HCT116 (cell line): ENCODE results near the gene NR6A1. TPM values are rescaled to one million over a fixed set of nuclear protein-coding genes. Genes with fewer than 3 reads are reported as not detected.

Experiments
- ATAC-seq: fragments of 200-7000 bp; cut with Tn5 transposase; 2 replicates; pipeline ENCODE4 v1.9.1; 2020; ENCODE audit warnings: mild to moderate bottlenecking, moderate library complexity
- BruUV-seq: library from RNA; stranded (reverse); fragments of 400-500 nt; replicated peaks from 2 replicates; lab custom pipeline; 2021; lab: Mats Ljungman, UMichigan
- CTCF ChIA-PET: fragments of 300-600 bp; sonication (Branson Sonifier 250); formaldehyde crosslinking; loops from one replicate; lab custom pipeline; 2021; ENCODE audit warnings: antibody characterized with exemption; lab: Charles Lee
- POLR2A ChIA-PET: fragments of 300-600, 350-600 bp; sonication (Branson Sonifier 250); formaldehyde crosslinking; loops from one replicate; lab custom pipeline; 2021; ENCODE audit warnings: antibody characterized with exemption; lab: Charles Lee
- RAD21 ChIA-PET, 2 experiments: fragments of 300-600 bp; sonication (Branson Sonifier 250); formaldehyde crosslinking; loops; one replicate each; lab custom pipeline; 2023; ENCODE audit warnings: low total read pairs in 2 of 2; ENCODE audit not compliant: uncharacterized antibody in 2 of 2, unreplicated experiment in 2 of 2, low non-redundant PET in 1 of 2; lab: Charles Lee
- DNase-seq: peaks from one replicate; pipeline ENCODE4 v3.0.0-alpha.2; 2010; ENCODE audit warnings: low read depth, low spot score
- H2AFZ ChIP-seq: fragments of 200-600 bp; shearing (Covaris generic), sonication (generic); 2 replicates; pipeline ENCODE4 v1.6.1; 2017; ENCODE audit warnings: low read depth, mixed run types, mixed read lengths, antibody characterized with exemption, low read length; ENCODE audit not compliant: poor library complexity, severe bottlenecking
- H3K27ac ChIP-seq: 2 replicates; pipeline ENCODE4 v1.5.1; 2012; ENCODE audit warnings: low read depth, low read length
- H3K27me3 ChIP-seq: fragments of 200-600 bp; sonication (generic); 2 replicates; pipeline ENCODE4 v1.6.1; 2016; ENCODE audit warnings: mixed run types, low read length, mixed read lengths; ENCODE audit not compliant: insufficient read depth
- H3K36me3 ChIP-seq, 2 experiments: fragments of 200-500 bp in 1 of 2; fragments of 200-600 bp in 1 of 2; sonication (Bioruptor generic) in 1 of 2; sonication (generic) in 1 of 2; 2 replicates each; pipeline versions ENCODE4 v1.5.1 to v1.6.1; 2014 to 2016; ENCODE audit warnings: low read length in 2 of 2, inconsistent platforms in 1 of 2, mixed read lengths in 1 of 2, mixed run types in 1 of 2; ENCODE audit not compliant: insufficient read depth in 2 of 2, control insufficient read depth in 1 of 2
- H3K4me1 ChIP-seq, 2 experiments: fragments of 200-600 bp in 1 of 2; sonication (generic) in 1 of 2; 2 replicates each; pipeline versions ENCODE4 v1.5.1 to v1.6.1; 2012 to 2017; ENCODE audit warnings: low read length in 2 of 2, inconsistent platforms in 1 of 2, mild to moderate bottlenecking in 1 of 2, mixed read lengths in 1 of 2, mixed run types in 1 of 2, moderate library complexity in 1 of 2; ENCODE audit not compliant: insufficient read depth in 2 of 2, control insufficient read depth in 1 of 2
- H3K4me2 ChIP-seq: fragments of 200-600 bp; sonication (generic); 2 replicates; pipeline ENCODE4 v1.6.1; 2017; ENCODE audit warnings: mixed run types, low read length, mixed read lengths
- H3K4me3 ChIP-seq, 2 experiments: fragments of 200-600 bp in 1 of 2; sonication (generic) in 1 of 2; replicated peaks in 1 of 2; 2 replicates each; pipeline ENCODE4 v1.5.1; 2011 to 2016; ENCODE audit warnings: low read length in 2 of 2, control low read depth in 1 of 2, low read depth in 1 of 2, mild to moderate bottlenecking in 1 of 2, mixed read lengths in 1 of 2, mixed run types in 1 of 2
- H3K79me2 ChIP-seq: fragments of 200-600 bp; sonication (generic); 2 replicates; pipeline ENCODE4 v1.6.1; 2017; ENCODE audit warnings: mild to moderate bottlenecking, mixed run types, low read length, moderate library complexity, mixed read lengths; ENCODE audit not compliant: insufficient read depth
- H3K9ac ChIP-seq: fragments of 200-600 bp; sonication (generic); 2 replicates; pipeline ENCODE4 v1.6.1; 2016; ENCODE audit warnings: low read length, mixed read lengths
- H3K9me2 ChIP-seq: fragments of 200-600 bp; sonication (generic), shearing (Covaris generic); 2 replicates; pipeline ENCODE4 v1.6.1; 2017; ENCODE audit warnings: mixed run types, mild to moderate bottlenecking, moderate library complexity; ENCODE audit not compliant: insufficient read depth
- H3K9me3 ChIP-seq, 2 experiments: fragments of 200-500 bp in 1 of 2; fragments of 200-600 bp in 1 of 2; sonication (Bioruptor generic) in 1 of 2; sonication (generic) in 1 of 2; 2 replicates each; pipeline ENCODE4 v1.6.1; 2014 to 2017; ENCODE audit warnings: low read length in 2 of 2, mixed read lengths in 2 of 2, inconsistent platforms in 1 of 2, low read depth in 1 of 2, mild to moderate bottlenecking in 1 of 2, mixed run types in 1 of 2, moderate library complexity in 1 of 2; ENCODE audit not compliant: control insufficient read depth in 1 of 2, insufficient read depth in 1 of 2
- H4K20me1 ChIP-seq: fragments of 200-600 bp; sonication (generic), shearing (Covaris generic); 2 replicates; pipeline ENCODE4 v1.6.1; 2017; ENCODE audit warnings: mixed run types, mild to moderate bottlenecking, moderate library complexity; ENCODE audit not compliant: insufficient read depth
- CBX3 ChIP-seq: IDR thresholded peaks from 2 replicates; pipeline ENCODE4 v1.6.1; 2012; ENCODE audit warnings: low read depth
- EGR1 ChIP-seq: IDR thresholded peaks from 2 replicates; pipeline ENCODE4 v1.6.1; 2012; ENCODE audit warnings: low read depth
- EZH2 ChIP-seq: fragments of 200-600 bp; sonication (generic); IDR thresholded peaks from 2 replicates; pipeline ENCODE4 v1.6.1; 2017; ENCODE audit warnings: antibody characterized with exemption, mixed run types
- JUND ChIP-seq: IDR thresholded peaks from 2 replicates; pipeline ENCODE4 v1.6.1; 2012
- SRF ChIP-seq: IDR thresholded peaks from 2 replicates; pipeline ENCODE4 v1.6.1; 2012; ENCODE audit warnings: low read depth
- ZBTB33 ChIP-seq: IDR thresholded peaks from 2 replicates; pipeline ENCODE4 v1.6.1; 2011; ENCODE audit warnings: mild to moderate bottlenecking, low read length, moderate library complexity; ENCODE audit not compliant: insufficient replicate concordance; ENCODE audit errors: extremely low read depth
- ZFX ChIP-seq: fragments of 450-650 bp; IDR thresholded peaks from 2 replicates; pipeline ENCODE4 v1.6.1; 2017
- intact Hi-C: fragments of 100-400 bp; cut with micrococcal nuclease; formaldehyde crosslinking; loops from 2 replicates; pipeline ENCODE4 v1.10.0; 2022
- total RNA-seq: library from RNA; stranded (reverse); gene quantifications from one replicate; pipeline ENCODE4 v1.2.1, GENCODE V29; 2021; ENCODE audit not compliant: unreplicated experiment

The NR6A1 gene
- total RNA-seq, 1 experiment from 2014 or later = 9.9 TPM

GRCh38 chr9:124710766-124711165, 60.3 kb downstream of the NR6A1 start:
- Histone ChIP-seq H3K9me3 (no peaks in the 10 kb centered on the region), H3K4me2 (no peak overlapping the region), H3K27me3 (no peaks in the 10 kb centered on the region), H3K36me3 (no peaks in the 10 kb centered on the region), H3K9me2 (no peaks in the 10 kb centered on the region), H4K20me1 (peaks cover 8% of the 10 kb centered on the region; the same call in 1 of the 2 replicates), H3K9ac (no peak overlapping the region), H2AFZ (no peak overlapping the region), H3K4me3 (no peak overlapping the region), H3K4me1 (peaks cover 13 to 32% of the 10 kb centered on the region in 2 experiments), H3K27ac (no peak overlapping the region), H3K79me2 (peaks cover 38% of the 10 kb centered on the region)
- intact Hi-C loops = loop anchor here (5.0 kb wide), 1 partner anchor 293 kb away; the partner anchor contains the start of gene PSMB7
- CTCF ChIA-PET = interaction anchor here (1.0 to 6.9 kb wide), 4 partner anchors 54 to 159 kb away, joined by 3 to 77 read pairs (median 6); no protein-coding TSS in a partner anchor
- POLR2A ChIA-PET = no interaction called here
- TF ChIP-seq EZH2 (no peak), EGR1 (no peak), CBX3 (no peak), JUND (no peak), SRF (no peak)
- no TSS peak for BruUV-seq
- RAD21 ChIA-PET = interaction anchor here in 1 of 2 experiments (0.6 kb wide), 2 partner anchors 58 to 142 kb away, joined by 3 read pairs; no protein-coding TSS in a partner anchor
- ATAC-seq = no peak
- DNase-seq = no peak

- Histone ChIP-seq H3K4me2 (no peak overlapping the region), H4K20me1 (peaks cover 6% of the 10 kb centered on the region; the same call in 1 of the 2 replicates), H3K27ac (no peak overlapping the region), H3K9me3 (no peaks in the 10 kb centered on the region), H3K27me3 (no peaks in the 10 kb centered on the region), H3K79me2 (peaks cover 35% of the 10 kb centered on the region), H3K36me3 (no peaks in the 10 kb centered on the region), H3K9ac (no peak overlapping the region)
- intact Hi-C loops = no loop called here
- no peak for ATAC-seq
- CTCF ChIA-PET = interaction anchor here (1.4 to 6.9 kb wide), 3 partner anchors 92 to 157 kb away, joined by 4 to 77 read pairs (median 9); no protein-coding TSS in a partner anchor
- RAD21 ChIA-PET = no interaction called here
- BruUV-seq = no TSS peak
- POLR2A ChIA-PET = no interaction called here
- DNase-seq = no peak
- TF ChIP-seq ZFX (no peak), ZBTB33 (no peak)
- TF ChIP-seq, all 23 proteins: peak for 0
- no peak overlapping the region for H2AFZ ChIP-seq
- H3K4me3 ChIP-seq = no peak overlapping the region
- H3K9me2 ChIP-seq = no peaks in the 10 kb centered on the region
- H3K4me1 ChIP-seq = peaks cover 3 to 17% of the 10 kb centered on the region in 2 experiments
These were observed 61.8 kb downstream of the NR6A1 start for GRCh38 chr9:124709292-124709690.
